Naive B cell (primary cell): Measurements from ENCODE around the gene CABLES2. TPM values are rescaled to one million over a fixed set of nuclear protein-coding genes. Genes with fewer than 3 reads are reported as not detected.
"Not testable (repeated sequence)": the region's sequence is repeated elsewhere in the genome, so short reads cannot be mapped to it uniquely, and the experiment has no call there.

Source experiments
- ATAC-seq, 2 donors: fragments of 150-1000 bp; cut with Tn5 transposase; 2 replicates each; pipeline ENCODE4 v1.10.0; 2021; ENCODE audit warnings: low read depth in 2 of 2, mild to moderate bottlenecking in 2 of 2, moderate library complexity in 2 of 2
- DNase-seq: peaks from one replicate; pipeline ENCODE4 v3.0.0; 2022
- H3K27ac Mint-ChIP-seq, 6 donors: one replicate each; pipeline ENCODE4 v1.8.0; 2020 to 2022; ENCODE audit warnings: mild to moderate bottlenecking in 6 of 6, mixed read lengths in 6 of 6, moderate library complexity in 5 of 6, inconsistent platforms in 2 of 6
- H3K27me3 Mint-ChIP-seq, 3 donors: one replicate each; pipeline ENCODE4 v1.8.0; 2021 to 2022; ENCODE audit warnings: mixed read lengths in 3 of 3, mild to moderate bottlenecking in 1 of 3
- H3K36me3 Mint-ChIP-seq, 2 donors: one replicate each; pipeline ENCODE4 v1.8.0; 2020 to 2022; ENCODE audit warnings: mixed read lengths in 2 of 2, inconsistent platforms in 1 of 2, mild to moderate bottlenecking in 1 of 2
- H3K4me1 Mint-ChIP-seq, 3 donors: one replicate each; pipeline ENCODE4 v1.8.0; 2020 to 2022; ENCODE audit warnings: mixed read lengths in 3 of 3, inconsistent platforms in 1 of 3, mild to moderate bottlenecking in 1 of 3, moderate library complexity in 1 of 3
- H3K4me3 Mint-ChIP-seq, 8 donors: one replicate each; pipeline ENCODE4 v1.8.0; 2020 to 2022; ENCODE audit warnings: mild to moderate bottlenecking in 8 of 8, mixed read lengths in 8 of 8, moderate library complexity in 8 of 8, inconsistent platforms in 2 of 8
- H3K9me3 Mint-ChIP-seq, 7 donors: one replicate each; pipeline ENCODE4 v1.8.0; 2020 to 2022; ENCODE audit warnings: mixed read lengths in 7 of 7, mild to moderate bottlenecking in 5 of 7, inconsistent platforms in 2 of 7, moderate library complexity in 1 of 7
- polyA plus RNA-seq, 6 donors: library from polyadenylated mRNA; unstranded; fragments of 300-500 nt; fragmentation: Illumina TruSeq; gene quantifications; one replicate each; pipeline ENCODE4 v1.2.3, GENCODE V29; 2021; ENCODE audit warnings: low read depth in 6 of 6

Gene CABLES2
- polyA plus RNA-seq, 6 donors from 2014 or later: 1.00 to 3.3 (median 1.2) TPM; not detected in 1

DNA sequence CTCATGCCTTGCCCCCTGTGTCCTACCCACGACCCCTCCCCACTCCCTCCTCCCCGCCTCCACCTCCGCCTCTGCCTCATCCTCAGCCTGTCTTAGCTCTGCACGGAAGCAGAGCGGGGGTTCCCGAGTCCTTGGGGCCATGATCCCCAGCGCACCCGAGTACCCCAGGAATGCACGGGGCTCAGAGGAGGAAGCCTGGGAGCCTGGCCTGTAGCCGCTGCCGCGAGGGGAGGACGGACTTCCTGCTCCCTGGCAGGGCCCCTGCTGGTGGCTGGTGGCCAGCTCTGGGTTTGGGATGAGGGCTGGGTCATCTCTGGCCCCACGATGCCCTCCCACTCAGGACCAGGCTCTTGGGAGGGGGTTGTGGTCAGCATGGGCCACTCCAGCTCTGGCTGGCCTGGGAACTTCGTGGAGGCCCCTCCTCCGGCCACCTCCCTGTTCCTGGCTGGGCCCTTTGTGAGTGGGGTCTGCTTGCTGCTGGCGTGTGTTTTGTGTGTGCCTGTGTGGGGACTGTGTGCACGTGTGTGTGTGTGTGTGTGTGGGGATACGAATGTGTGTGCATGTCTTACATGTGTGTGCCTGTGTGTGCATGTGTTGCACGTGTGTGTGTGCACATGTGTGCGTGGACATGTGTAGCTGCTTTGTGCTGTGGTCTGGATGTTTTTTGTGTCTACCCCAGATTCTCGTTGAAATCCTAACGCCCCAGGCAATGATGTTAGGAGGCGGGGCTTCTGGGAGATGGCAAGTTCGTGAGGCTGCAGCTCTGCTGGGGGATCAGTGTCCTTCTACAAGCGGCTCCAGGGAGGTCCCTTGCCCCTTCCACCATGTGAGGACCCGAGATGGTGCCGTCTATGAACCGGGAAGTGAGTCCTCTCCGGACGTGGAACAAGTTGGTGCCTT is 21.6 kb upstream of the CABLES2 start:
- no peaks in the 10 kb centered on the region for H3K36me3 Mint-ChIP-seq
- H3K9me3 Mint-ChIP-seq: no peaks in the 10 kb centered on the region
- no peaks in the 10 kb centered on the region for H3K4me1 Mint-ChIP-seq
- ATAC-seq (no peak), DNase-seq (no peak)
- H3K4me3 Mint-ChIP-seq: no peak overlapping the region
- peak overlapping the region in 1 of 6 donors; percentile 88 for H3K27ac Mint-ChIP-seq
- peaks cover 8 to 51% (median 21%) of the 10 kb centered on the region in 3 donors for H3K27me3 Mint-ChIP-seq

DNA sequence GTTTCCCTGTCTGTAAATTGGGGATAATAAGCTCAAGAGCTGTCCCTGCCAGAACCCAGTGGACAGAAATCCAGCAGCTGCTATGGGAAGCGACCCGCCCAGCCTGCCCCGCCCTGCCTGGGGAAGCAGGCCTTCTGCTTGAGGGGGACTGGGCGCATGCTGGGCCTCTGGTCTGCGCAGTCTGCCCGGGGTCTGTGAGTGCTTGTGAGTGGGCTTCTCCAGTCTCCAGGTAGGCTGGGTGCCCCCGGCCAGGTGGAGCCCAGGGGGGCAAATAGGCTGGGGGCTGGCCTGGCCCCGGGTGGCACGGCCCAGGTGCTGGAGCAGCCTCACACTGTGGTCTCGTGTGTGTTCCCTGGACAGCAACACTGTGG is 20.9 kb upstream of the CABLES2 start:
- Mint-ChIP-seq H3K4me3 (no peak overlapping the region), H3K36me3 (no peaks in the 10 kb centered on the region), H3K9me3 (no peaks in the 10 kb centered on the region), H3K4me1 (no peaks in the 10 kb centered on the region), H3K27me3 (peaks cover 7 to 51% (median 15%) of the 10 kb centered on the region in 3 donors), H3K27ac (no peak overlapping the region)
- DNase-seq (no peak), ATAC-seq (no peak)

DNA sequence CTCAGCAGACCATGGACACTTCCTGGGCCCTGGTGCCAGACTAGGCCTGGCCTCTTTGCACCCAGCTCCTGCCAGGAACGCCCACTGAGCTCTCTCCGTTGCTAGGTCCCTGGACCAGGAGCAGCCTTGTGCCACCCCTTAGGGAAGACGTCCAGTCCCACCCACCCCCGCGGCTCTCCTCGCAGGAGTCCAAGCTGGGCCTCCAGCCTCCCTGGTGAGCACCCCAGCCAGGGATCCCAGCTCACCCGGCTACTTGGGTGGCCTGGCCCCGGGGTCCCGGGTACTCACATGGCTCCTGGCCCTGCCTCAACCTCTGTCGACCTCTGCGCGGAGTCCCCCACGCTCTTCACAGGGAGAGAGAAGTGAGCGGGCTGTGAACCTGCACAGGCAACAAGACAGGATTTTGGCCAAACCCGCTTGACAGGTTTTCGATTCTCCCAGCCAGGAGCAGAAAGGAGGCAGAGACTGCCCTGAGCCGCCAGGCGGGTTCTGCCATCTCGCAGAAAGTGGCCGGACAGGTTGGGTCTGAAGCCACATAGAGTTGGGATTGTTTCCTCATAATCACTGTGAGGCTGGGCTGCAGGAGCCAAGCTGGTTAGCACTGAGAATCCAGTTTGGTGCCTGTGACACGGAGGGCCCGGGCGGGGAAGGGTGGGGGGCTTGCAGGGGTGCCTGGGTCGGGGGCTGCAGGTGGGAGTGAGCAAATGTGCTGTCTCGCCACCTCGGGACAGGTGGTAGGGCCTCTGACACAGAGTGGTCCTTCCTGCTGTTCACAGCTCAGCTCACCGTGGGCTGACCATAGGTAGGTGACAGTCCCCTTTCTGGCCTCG is 20.3 kb upstream of the CABLES2 start, which contains the start of gene RBBP8NL:
Gene RBBP8NL, minus strand, starts transcription at position 368 of the 830 bp plus-strand sequence. CDS start 7,892 bp downstream, outside the sequence.
- Mint-ChIP-seq H3K9me3 (no peaks in the 10 kb centered on the region), H3K27ac (no peak within 1 kb of the TSS), H3K4me3 (no peak within 1 kb of the TSS), H3K27me3 (peaks cover 7 to 50% (median 10%) of the 10 kb centered on the region in 3 donors), H3K36me3 (no peaks in the 10 kb centered on the region), H3K4me1 (no peaks in the 10 kb centered on the region)
- no peak for DNase-seq
- no peak for ATAC-seq

DNA sequence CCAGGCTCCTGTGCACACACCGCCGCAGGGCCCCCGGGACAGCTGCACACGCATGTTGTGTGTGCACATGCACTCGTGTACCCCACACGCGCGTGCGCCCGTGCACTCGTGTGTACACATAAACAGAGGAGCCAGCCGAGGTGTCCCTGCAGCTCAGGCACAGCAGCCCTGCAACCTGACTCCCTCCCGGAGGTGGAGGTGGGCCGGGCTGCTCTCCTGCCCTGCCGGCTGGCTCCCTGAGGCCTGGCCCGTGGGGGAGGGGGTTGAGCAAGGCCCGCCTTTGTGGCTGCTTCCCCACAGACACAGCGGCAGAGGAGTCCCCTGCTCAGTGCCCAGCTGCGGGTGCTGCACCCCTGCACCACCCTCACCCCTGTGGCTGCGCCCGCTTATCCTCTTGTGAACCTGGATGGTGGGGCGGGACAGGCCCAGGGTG is 19.6 kb upstream of the CABLES2 start:
- no peaks in the 10 kb centered on the region for H3K36me3 Mint-ChIP-seq
- no peak overlapping the region for H3K4me3 Mint-ChIP-seq

DNA sequence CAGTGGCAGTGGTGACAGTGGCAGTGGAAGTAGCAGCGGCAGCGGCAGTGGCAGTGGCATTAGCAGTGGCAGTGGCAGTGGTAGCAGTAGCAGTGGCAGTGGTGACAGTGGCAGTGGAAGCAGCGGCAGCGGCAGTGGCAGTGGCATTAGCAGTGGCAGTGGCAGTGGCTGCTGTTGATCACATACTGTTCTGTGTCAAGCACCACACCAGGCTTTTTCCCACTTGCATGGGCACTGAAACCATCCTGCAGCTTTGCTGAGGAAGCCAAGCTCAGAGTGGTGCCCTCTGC is 18.9 kb upstream of the CABLES2 start:
- not testable (repeated sequence) for H3K27ac Mint-ChIP-seq, ATAC-seq, DNase-seq, H3K9me3 Mint-ChIP-seq, H3K4me1 Mint-ChIP-seq, H3K36me3 Mint-ChIP-seq
- peak overlapping the region in 1 of 8 donors; percentile 25 for H3K4me3 Mint-ChIP-seq
- H3K27me3 Mint-ChIP-seq: peaks cover 2 to 36% (median 2%) of the 10 kb centered on the region in 3 donors

More for the DNA sequence above, 19.6 kb upstream of the CABLES2 start:
- H3K4me1 Mint-ChIP-seq: no peaks in the 10 kb centered on the region
- H3K27me3 Mint-ChIP-seq: peaks cover 7 to 43% (median 9%) of the 10 kb centered on the region in 3 donors
- DNase-seq (no peak), ATAC-seq (no peak)
- H3K9me3 Mint-ChIP-seq: no peaks in the 10 kb centered on the region
- H3K27ac Mint-ChIP-seq: no peak overlapping the region

DNA sequence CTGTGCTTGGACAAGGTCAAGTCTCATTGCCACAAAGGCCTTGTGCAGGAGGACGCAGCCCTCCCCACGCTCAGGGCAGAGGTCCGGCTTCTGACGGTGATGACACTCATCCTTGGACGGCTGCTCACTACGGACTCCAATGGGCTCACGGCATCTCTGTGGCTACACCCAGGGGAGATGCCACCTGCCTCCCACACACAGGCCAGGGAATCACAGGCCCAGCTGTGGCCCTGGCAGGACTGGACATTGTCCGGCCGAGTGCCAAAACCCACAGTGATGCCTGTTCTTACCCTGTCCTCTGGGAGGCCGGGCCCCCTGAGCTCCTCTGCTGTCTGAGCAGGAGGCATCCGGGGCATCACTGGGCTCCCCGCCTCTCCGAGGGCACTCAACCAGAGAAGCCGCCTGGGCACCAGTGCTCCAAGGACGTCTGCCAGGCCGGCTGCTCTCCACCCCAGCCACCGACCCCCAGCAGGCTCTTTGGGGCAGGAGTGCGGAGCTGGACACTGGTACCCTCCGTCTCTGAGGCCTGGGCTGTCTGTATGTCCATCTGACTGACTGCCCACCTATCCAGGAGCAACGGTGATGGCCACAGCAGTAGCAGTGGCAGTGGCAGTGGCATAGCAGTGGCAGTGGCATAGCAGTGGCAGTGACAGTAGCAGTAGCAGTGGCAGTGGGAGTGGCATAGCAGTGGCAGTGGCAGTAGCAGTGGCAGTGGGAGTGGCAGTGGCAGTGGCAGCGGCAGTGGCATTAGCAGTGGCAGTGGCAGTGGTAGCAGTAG is 18.4 kb upstream of the CABLES2 start:
- ATAC-seq (no peak), DNase-seq (no peak)
- Mint-ChIP-seq H3K4me1 (peaks cover 0 to under 1% (median 0%) of the 10 kb centered on the region in 3 donors), H3K36me3 (no peaks in the 10 kb centered on the region), H3K9me3 (no peaks in the 10 kb centered on the region), H3K27me3 (peaks cover under 1 to 34% (median 1%) of the 10 kb centered on the region in 3 donors), H3K4me3 (peak overlapping the region in 1 of 8 donors; percentile 25), H3K27ac (no peak overlapping the region)

DNA sequence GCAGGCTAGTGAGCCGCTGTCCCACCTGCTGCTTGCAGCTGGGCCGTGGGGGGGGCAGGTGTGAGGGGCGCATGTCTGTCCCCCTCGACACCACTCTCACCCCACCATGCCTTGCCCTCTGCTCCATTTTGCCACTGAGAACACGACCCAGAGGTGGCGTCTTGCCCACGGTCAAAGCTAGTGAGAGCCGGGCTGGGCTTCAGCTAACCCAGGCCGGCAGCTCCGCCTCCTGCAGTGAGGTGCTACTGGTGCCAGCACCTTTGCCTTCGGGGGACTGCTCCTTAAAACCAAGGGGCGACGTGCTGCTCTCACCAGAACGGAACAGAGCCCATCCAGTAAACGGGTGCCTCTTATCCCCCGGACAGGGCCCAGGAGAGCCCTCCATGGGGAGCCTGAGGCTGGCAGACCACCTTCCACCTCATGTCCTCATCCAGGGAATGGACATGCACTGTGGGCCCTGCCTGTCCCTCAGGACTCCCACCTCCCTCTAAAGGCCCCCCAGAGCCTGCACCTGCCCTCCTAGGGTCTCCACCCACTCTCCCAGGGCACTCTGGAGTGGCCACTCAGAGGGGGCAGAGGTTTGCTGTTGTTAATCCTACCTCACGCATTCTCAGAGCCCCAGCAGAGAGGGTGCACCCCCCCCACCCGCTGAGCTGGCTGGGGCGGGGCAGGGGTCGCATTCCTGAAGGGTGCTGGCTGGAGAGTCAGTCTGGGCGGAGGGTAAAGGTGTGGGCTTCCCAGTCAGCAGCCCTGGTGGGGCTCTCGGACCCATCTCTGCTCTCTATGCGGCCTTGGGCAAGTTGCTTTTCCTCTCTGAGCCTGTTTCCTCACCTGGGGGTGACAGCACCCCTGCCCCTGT is 17.4 kb upstream of the CABLES2 start:
- ATAC-seq: no peak
- H3K27me3 Mint-ChIP-seq: peaks cover 3 to 36% (median 7%) of the 10 kb centered on the region in 3 donors
- H3K9me3 Mint-ChIP-seq: no peaks in the 10 kb centered on the region

DNA sequence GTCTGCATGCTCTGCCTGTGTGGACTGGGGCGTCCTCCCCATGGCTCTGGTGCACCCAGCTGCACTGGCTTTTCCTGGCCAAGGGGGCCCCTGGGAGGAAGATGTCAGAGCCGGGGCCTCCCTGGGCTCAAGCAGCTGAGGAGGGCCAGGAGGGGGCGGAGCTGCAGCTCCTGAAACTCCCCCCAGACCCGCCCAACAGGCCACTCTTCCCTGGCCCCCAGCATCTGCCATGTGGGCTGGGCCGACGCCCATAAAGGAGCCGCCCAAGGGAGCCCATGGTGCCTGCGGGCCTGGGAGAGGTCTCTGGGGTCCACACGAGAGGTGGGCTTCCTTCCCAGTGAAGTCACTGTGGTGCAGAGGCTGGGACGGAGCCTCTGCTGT is 16.2 kb upstream of the CABLES2 start:
- ATAC-seq: no peak
- Mint-ChIP-seq H3K4me3 (no peak overlapping the region), H3K27ac (no peak overlapping the region), H3K27me3 (peaks cover 3 to 25% (median 7%) of the 10 kb centered on the region in 3 donors), H3K36me3 (no peaks in the 10 kb centered on the region), H3K4me1 (peaks cover 0 to 3% (median 0%) of the 10 kb centered on the region in 3 donors), H3K9me3 (no peaks in the 10 kb centered on the region)
- no peak for DNase-seq

More for the DNA sequence above, 17.4 kb upstream of the CABLES2 start:
- peaks cover 0 to 3% (median 0%) of the 10 kb centered on the region in 3 donors for H3K4me1 Mint-ChIP-seq
- no peak for DNase-seq
- H3K27ac Mint-ChIP-seq: no peak overlapping the region
- H3K4me3 Mint-ChIP-seq: no peak overlapping the region
- H3K36me3 Mint-ChIP-seq: no peaks in the 10 kb centered on the region

DNA sequence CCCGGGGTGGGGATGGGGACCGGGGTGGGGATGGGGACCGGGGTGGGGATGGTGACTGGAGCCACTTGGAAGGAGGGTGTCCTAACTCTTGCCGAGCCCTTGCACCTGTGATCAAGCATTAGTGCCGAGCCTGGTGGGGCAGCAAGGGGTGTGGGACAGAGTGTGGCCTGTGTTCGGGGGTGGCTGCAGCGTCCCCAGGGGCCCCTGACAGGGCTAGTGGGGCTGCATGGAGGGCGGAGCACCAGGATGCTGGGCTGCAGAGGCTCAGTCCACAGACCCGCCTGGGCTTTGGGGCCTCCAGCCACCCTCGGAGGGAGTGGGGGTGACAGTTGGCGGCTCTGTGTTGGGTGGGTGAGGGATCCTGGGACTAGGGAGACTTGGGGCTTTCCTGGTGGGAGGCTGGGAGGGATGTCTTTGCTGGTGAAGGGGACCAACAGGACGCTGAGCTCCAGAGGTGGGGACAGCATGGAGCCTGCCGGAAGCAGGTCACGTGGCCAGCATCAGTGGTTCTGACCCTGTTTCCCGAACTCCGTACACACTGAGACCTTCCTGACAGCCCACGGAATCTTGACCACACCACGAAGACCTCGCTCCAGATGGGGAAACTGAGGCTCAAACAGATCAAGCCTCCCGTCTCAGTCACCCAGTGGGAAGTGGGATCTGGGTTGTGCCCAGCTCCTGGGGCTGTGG is 15.7 kb upstream of the CABLES2 start:
- Mint-ChIP-seq H3K27ac (no peak overlapping the region), H3K27me3 (peaks cover 3 to 25% (median 9%) of the 10 kb centered on the region in 3 donors), H3K4me1 (peaks cover 0 to 3% (median 0%) of the 10 kb centered on the region in 3 donors), H3K36me3 (no peaks in the 10 kb centered on the region), H3K4me3 (no peak overlapping the region), H3K9me3 (no peaks in the 10 kb centered on the region)
- no peak for DNase-seq
- no peak for ATAC-seq

DNA sequence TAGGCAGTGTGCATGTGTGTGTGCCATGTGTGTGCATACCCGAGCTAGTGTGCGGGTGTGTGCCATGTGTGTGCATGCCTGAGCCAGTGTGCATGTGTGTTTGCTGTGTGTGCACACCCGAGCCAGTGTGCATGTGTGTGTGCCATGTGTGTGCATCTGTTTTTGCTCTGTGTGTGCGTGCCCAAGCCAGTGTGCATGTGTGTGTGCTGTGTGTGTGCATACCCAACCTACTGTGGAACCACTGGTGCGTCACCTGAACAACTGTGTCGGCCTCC is 14.6 kb upstream of the CABLES2 start:
- peaks cover 3 to 29% (median 13%) of the 10 kb centered on the region in 3 donors for H3K27me3 Mint-ChIP-seq

DNA sequence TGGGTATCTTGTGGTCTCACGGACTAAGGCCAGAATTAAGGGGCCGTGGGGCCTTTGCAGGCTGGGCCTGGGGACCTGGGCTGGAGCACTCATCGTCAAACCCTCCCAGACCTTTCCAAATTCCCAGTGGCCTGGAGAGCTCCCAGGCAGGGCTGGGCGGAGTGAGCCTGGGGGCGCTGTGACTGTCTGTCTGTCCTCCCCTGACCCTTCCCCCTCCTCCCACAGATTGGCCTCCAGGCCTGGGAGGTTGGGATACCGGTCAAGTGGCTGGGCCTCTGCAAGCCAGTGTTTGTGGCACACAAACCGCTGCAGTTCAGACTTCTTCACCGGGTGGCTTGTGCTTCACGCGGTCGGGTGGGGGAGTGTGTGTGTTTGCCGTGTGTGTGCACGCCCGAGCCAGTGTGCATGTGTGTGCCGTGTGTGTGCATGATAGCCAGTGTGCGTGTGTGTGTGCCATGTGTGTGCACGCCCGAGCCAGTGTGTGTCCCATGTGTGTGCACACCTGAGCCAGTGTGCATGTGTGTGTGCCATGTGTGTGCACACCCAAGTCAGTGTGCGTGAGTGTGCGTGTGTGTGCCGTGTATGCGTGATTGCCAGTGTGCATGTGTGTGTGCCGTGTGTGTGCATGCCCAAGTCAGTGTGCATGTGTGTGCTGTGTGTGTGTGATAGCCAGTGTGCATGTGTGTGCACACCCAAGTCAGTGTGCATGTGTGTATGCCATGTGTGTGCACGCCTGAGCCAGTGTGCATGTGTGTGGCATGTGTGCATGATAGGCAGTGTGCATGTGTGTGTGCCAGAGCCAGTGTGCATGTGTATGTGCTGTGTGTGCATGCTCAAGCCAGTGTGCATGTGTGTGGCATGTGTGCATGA is 14.0 kb upstream of the CABLES2 start:
- DNase-seq (no peak), ATAC-seq (no peak)
- H3K4me1 Mint-ChIP-seq: peaks cover 0 to 3% (median 0%) of the 10 kb centered on the region in 3 donors
- peaks cover 3 to 29% (median 13%) of the 10 kb centered on the region in 3 donors for H3K27me3 Mint-ChIP-seq
- H3K36me3 Mint-ChIP-seq: no peaks in the 10 kb centered on the region
- H3K27ac Mint-ChIP-seq: peak overlapping the region in 1 of 6 donors; percentile 57
- H3K4me3 Mint-ChIP-seq: no peak overlapping the region
- no peaks in the 10 kb centered on the region for H3K9me3 Mint-ChIP-seq

More for the DNA sequence above, 14.6 kb upstream of the CABLES2 start:
- Mint-ChIP-seq H3K27ac (peak overlapping the region in 1 of 6 donors; percentile 32), H3K4me3 (no peak overlapping the region), H3K4me1 (peaks cover 0 to 3% (median 0%) of the 10 kb centered on the region in 3 donors), H3K9me3 (no peaks in the 10 kb centered on the region), H3K36me3 (no peaks in the 10 kb centered on the region)
- no peak for ATAC-seq
- no peak for DNase-seq
